GM23338 (cell line): ENCODE results near the gene TPGS2. TPM values are rescaled to one million over a fixed set of nuclear protein-coding genes. Genes with fewer than 3 reads are reported as not detected.
"Not testable (repeated sequence)": the region's sequence is repeated elsewhere in the genome, so short reads cannot be mapped to it uniquely, and the experiment has no call there.

Experiments used
- ATAC-seq: fragments of 200-7000 bp; cut with Tn5 transposase; 3 replicates; pipeline ENCODE4 v1.9.1; 2020
- DNase-seq: peaks from one replicate; pipeline ENCODE4 v3.0.0-alpha.2; 2015; ENCODE audit warnings: low spot score
- H2AFZ ChIP-seq: fragments of 200-600 bp; sonication (generic); 2 replicates; pipeline ENCODE4 v1.8.0; 2016; ENCODE audit warnings: antibody characterized with exemption, mild to moderate bottlenecking, moderate library complexity
- H3F3A ChIP-seq: fragments of 200-600 bp; sonication (generic); replicated peaks from 2 replicates; pipeline ENCODE4 v1.8.0; 2017; ENCODE audit warnings: antibody characterized with exemption, mixed run types, low read depth
- H3K27ac ChIP-seq: fragments of 200-600 bp; sonication (generic); 2 replicates; pipeline ENCODE4 v1.6.1; 2016; ENCODE audit warnings: low read depth
- H3K27me3 ChIP-seq: fragments of 200-600 bp; sonication (generic); 2 replicates; pipeline ENCODE4 v1.8.0; 2016; ENCODE audit warnings: mild to moderate bottlenecking, mixed run types, moderate library complexity; ENCODE audit not compliant: insufficient read depth
- H3K36me3 ChIP-seq: fragments of 200-600 bp; sonication (generic); 2 replicates; pipeline ENCODE4 v1.8.0; 2016; ENCODE audit warnings: mild to moderate bottlenecking; ENCODE audit not compliant: insufficient read depth
- H3K4me1 ChIP-seq: fragments of 200-600 bp; sonication (generic); 2 replicates; pipeline ENCODE4 v1.8.0; 2016; ENCODE audit warnings: mild to moderate bottlenecking, moderate library complexity; ENCODE audit not compliant: insufficient read depth
- H3K4me2 ChIP-seq: fragments of 200-600 bp; sonication (generic); 2 replicates; pipeline ENCODE4 v1.7.1; 2017; ENCODE audit warnings: mixed run types
- H3K4me3 ChIP-seq: fragments of 200-600 bp; sonication (generic); 2 replicates; pipeline ENCODE4 v1.6.1; 2016; ENCODE audit warnings: mixed run types
- H3K79me2 ChIP-seq: fragments of 200-600 bp; sonication (generic); replicated peaks from 2 replicates; pipeline ENCODE4 v1.8.0; 2017; ENCODE audit warnings: mild to moderate bottlenecking; ENCODE audit not compliant: insufficient read depth
- H3K9me2 ChIP-seq: fragments of 200-600 bp; sonication (generic); 2 replicates; pipeline ENCODE4 v1.8.0; 2017; ENCODE audit not compliant: insufficient read depth
- H4K20me1 ChIP-seq: fragments of 200-600 bp; sonication (generic); replicated peaks from 2 replicates; pipeline ENCODE4 v1.8.0; 2017; ENCODE audit warnings: mild to moderate bottlenecking; ENCODE audit not compliant: insufficient read depth
- H3K27ac Mint-ChIP-seq: 2 replicates; pipeline ENCODE4 v1.8.0; 2020; ENCODE audit warnings: inconsistent platforms, mild to moderate bottlenecking, moderate library complexity, mixed read lengths
- H3K27me3 Mint-ChIP-seq: 3 replicates; pipeline ENCODE4 v1.8.0; 2022; ENCODE audit warnings: low read depth, mild to moderate bottlenecking, moderate library complexity, mixed read lengths, inconsistent platforms; ENCODE audit not compliant: insufficient read depth, poor library complexity
- H3K36me3 Mint-ChIP-seq: 3 replicates; pipeline ENCODE4 v1.8.0; 2021; ENCODE audit warnings: low read depth, mild to moderate bottlenecking, inconsistent platforms, moderate library complexity, mixed read lengths
- H3K4me1 Mint-ChIP-seq: 3 replicates; pipeline ENCODE4 v1.8.0; 2020; ENCODE audit warnings: mild to moderate bottlenecking, inconsistent platforms, mixed read lengths
- H3K4me3 Mint-ChIP-seq: 3 replicates; pipeline ENCODE4 v1.8.0; 2021; ENCODE audit warnings: moderate library complexity, mild to moderate bottlenecking, inconsistent platforms, mixed read lengths
- H3K9me3 Mint-ChIP-seq: 3 replicates; pipeline ENCODE4 v1.8.0; 2020; ENCODE audit warnings: moderate library complexity, mild to moderate bottlenecking, inconsistent platforms, mixed read lengths
- CTCF ChIP-seq, 2 experiments: fragments of 200-600 bp in 1 of 2; sonication (generic) in 1 of 2; conservative IDR thresholded peaks; 2 replicates each; pipeline versions ENCODE4 v1.5.1 to v1.6.1; 2016 to 2017; ENCODE audit warnings: antibody characterized with exemption in 2 of 2, low read depth in 2 of 2, mild to moderate bottlenecking in 2 of 2, moderate library complexity in 1 of 2
- ETS1 ChIP-seq: IDR thresholded peaks from 2 replicates; pipeline ENCODE4 v1.6.1; 2016; ENCODE audit warnings: antibody characterized with exemption
- EZH2phosphoT487 ChIP-seq: fragments of 200-600 bp; sonication (generic); IDR thresholded peaks from one replicate; pipeline ENCODE4 v1.8.1; 2018; ENCODE audit warnings: antibody characterized with exemption; ENCODE audit not compliant: unreplicated experiment
- STAT1 ChIP-seq: IDR thresholded peaks from one replicate; pipeline ENCODE4 v1.6.1; 2016; ENCODE audit warnings: antibody characterized with exemption; ENCODE audit not compliant: unreplicated experiment
- ZNF114 ChIP-seq: fragments of 250-450 bp; sonication (Bioruptor Pico); IDR thresholded peaks from 2 replicates; pipeline ENCODE4 v1.5.0; 2020; ENCODE audit warnings: mild to moderate bottlenecking, moderate library complexity
- ZNF331 ChIP-seq: fragments of 250-450 bp; sonication (Bioruptor Pico); IDR thresholded peaks from 2 replicates; pipeline ENCODE4 v1.5.0; 2020; ENCODE audit warnings: low read depth, mild to moderate bottlenecking, moderate library complexity
- ZNF462 ChIP-seq: fragments of 250-450 bp; sonication (Bioruptor Pico); IDR thresholded peaks from 2 replicates; pipeline ENCODE4 v1.5.0; 2020; ENCODE audit warnings: mild to moderate bottlenecking, moderate library complexity
- polyA plus RNA-seq: library from polyadenylated mRNA; unstranded; fragments of >200 nt; fragmentation: Nextera tagmentation; extraction: Ambion mirVana; gene quantifications from 2 replicates; pipeline ENCODE4 v1.2.1, GENCODE V29; 2016
- total RNA-seq: library from RNA; depleted of rRNA; stranded (reverse); fragments of >200 nt; shearing (Covaris generic); gene quantifications from 2 replicates; pipeline ENCODE4 v1.2.3, GENCODE V29; 2014

The TPGS2 gene
- total and polyA plus RNA-seq, 2 experiments from 2014 or later = 136 to 167 TPM

- TF ChIP-seq CTCF (conservative IDR thresholded peaks at IDR 0.05; ENCODE audit: low read depth in 2 of 2) (no peak), ZNF331 (CRISPR knock-in tag) (no peak), ETS1 (no peak), EZH2phosphoT487 (no peak)
These were observed 62.0 kb downstream of the TPGS2 start (continued) for GRCh38 chr18:36766836-36767235.

- not testable (repeated sequence) for H3K27me3 ChIP-seq, H3K9me3 Mint-ChIP-seq, H3K27ac ChIP-seq, H2AFZ ChIP-seq, H3K4me3 Mint-ChIP-seq, H3F3A ChIP-seq, H3K36me3 Mint-ChIP-seq, H3K4me3 ChIP-seq, H4K20me1 ChIP-seq, H3K27me3 Mint-ChIP-seq, ATAC-seq, H3K4me1 ChIP-seq, H3K4me2 ChIP-seq, H3K4me1 Mint-ChIP-seq, H3K79me2 ChIP-seq, H3K9me2 ChIP-seq, H3K27ac Mint-ChIP-seq, DNase-seq, H3K36me3 ChIP-seq
These were observed 65.8 kb downstream of the TPGS2 start for GRCh38 chr18:36762965-36763364.

- Mint-ChIP-seq H3K4me3 (no peak overlapping the region), H3K4me1 (no peaks in the 10 kb centered on the region; the same call in 1 of the 3 replicates), H3K27me3 (no peaks in the 10 kb centered on the region), H3K36me3 (peaks cover 8% of the 10 kb centered on the region), H3K9me3 (peaks cover 2% of the 10 kb centered on the region; the same call in 1 of the 3 replicates), H3K27ac (no peak overlapping the region)
- H3F3A ChIP-seq = peaks cover 5% of the 10 kb centered on the region; the same call in 1 of the 2 replicates
- H2AFZ ChIP-seq = no peak overlapping the region
- no peaks in the 10 kb centered on the region for H3K9me2 ChIP-seq
- no peak for TF ChIP-seq ZNF114
- no peak for TF ChIP-seq ZNF462 (CRISPR knock-in tag)
- no peak for TF ChIP-seq ZNF331 (CRISPR knock-in tag)
- no peak for TF ChIP-seq STAT1
- DNase-seq (no peak), ATAC-seq (no peak)
- no peaks in the 10 kb centered on the region for H4K20me1 ChIP-seq
- no peak overlapping the region for H3K4me2 ChIP-seq
- H3K27me3 ChIP-seq = no peaks in the 10 kb centered on the region
- no peak overlapping the region for H3K27ac ChIP-seq
- no peaks in the 10 kb centered on the region for H3K36me3 ChIP-seq
- H3K4me3 ChIP-seq = no peak overlapping the region
- 0 out of 2 replicates have a peak, but pooled peaks cover 4% of the 10 kb centered on the region for H3K4me1 ChIP-seq
- H3K79me2 ChIP-seq = no peaks in the 10 kb centered on the region
These were observed 66.7 kb downstream of the TPGS2 start for GRCh38 chr18:36762074-36762473.
